ENCODE data around the gene SERP2. TPM values are rescaled to one million over a fixed set of nuclear protein-coding genes. Genes with fewer than 3 reads are reported as not detected.

Gene SERP2
- total and polyA plus RNA-seq, 9 of the 15 experiments (the other 6 are each of a cell fraction or from before 2014, with no cell fraction given), result 0.13 TPM; not detected in 8

GRCh38 chr13:44401577-44401976, 28.0 kb downstream of the SERP2 start:
- POLR2A ChIA-PET, result interaction anchor here (1.3 kb wide), 1 partner anchor 11 kb away, joined by 3 read pairs; no protein-coding TSS in a partner anchor

More at GRCh38 chr13:44401577-44401976, 28.0 kb downstream of the SERP2 start:
- no peak for FAIRE-seq
- no peaks in the 10 kb centered on the region for H3K9me1 ChIP-seq (ENCODE audit: control insufficient read depth, insufficient read depth, low read length)
- CTCF ChIA-PET (ENCODE audit: low intra/inter-chr PET ratio), result no interaction called here
- no peak overlapping the region for H2AFZ ChIP-seq (ENCODE audit: low read depth, low read length)
- no peaks in the 10 kb centered on the region; a peak in 1 of 5 replicates for H3K27me3 ChIP-seq (ENCODE audit: control insufficient read depth in 2 of 2, insufficient read depth in 2 of 2, low read length in 2 of 2)
- TF ChIP-seq ZC3H11A (IDR thresholded peaks at IDR 0.05; ENCODE audit: low read depth, low read length), result no peak
- no peak for TF ChIP-seq XRCC5 (IDR thresholded peaks at IDR 0.05; ENCODE audit: low read depth, low read length)
- no peak for TF ChIP-seq JUND (IDR thresholded peaks at IDR 0.05; ENCODE audit: borderline replicate concordance, low read depth, low read length)
- no peak for TF ChIP-seq JUND (tag; IDR thresholded peaks at IDR 0.05; ENCODE audit: borderline replicate concordance, low read depth, low read length)
- no peak for TF ChIP-seq MCM7 (IDR thresholded peaks at IDR 0.05)
- no peak for TF ChIP-seq ZNF354B (CRISPR knock-in tag; IDR thresholded peaks at IDR 0.05)
- no peak for TF ChIP-seq RFX5 (IDR thresholded peaks at IDR 0.05; ENCODE audit: low read depth, low read length)
- no peak for TF ChIP-seq MECOM (CRISPR knock-in tag; IDR thresholded peaks at IDR 0.05)
- TF ChIP-seq ZNF609 (CRISPR knock-in tag; IDR thresholded peaks at IDR 0.05; ENCODE audit: borderline replicate concordance), result no peak
- TF ChIP-seq ZBTB8A (IDR thresholded peaks at IDR 0.05; ENCODE audit: partially characterized antibody), result no peak
- TF ChIP-seq, protein P1, sequence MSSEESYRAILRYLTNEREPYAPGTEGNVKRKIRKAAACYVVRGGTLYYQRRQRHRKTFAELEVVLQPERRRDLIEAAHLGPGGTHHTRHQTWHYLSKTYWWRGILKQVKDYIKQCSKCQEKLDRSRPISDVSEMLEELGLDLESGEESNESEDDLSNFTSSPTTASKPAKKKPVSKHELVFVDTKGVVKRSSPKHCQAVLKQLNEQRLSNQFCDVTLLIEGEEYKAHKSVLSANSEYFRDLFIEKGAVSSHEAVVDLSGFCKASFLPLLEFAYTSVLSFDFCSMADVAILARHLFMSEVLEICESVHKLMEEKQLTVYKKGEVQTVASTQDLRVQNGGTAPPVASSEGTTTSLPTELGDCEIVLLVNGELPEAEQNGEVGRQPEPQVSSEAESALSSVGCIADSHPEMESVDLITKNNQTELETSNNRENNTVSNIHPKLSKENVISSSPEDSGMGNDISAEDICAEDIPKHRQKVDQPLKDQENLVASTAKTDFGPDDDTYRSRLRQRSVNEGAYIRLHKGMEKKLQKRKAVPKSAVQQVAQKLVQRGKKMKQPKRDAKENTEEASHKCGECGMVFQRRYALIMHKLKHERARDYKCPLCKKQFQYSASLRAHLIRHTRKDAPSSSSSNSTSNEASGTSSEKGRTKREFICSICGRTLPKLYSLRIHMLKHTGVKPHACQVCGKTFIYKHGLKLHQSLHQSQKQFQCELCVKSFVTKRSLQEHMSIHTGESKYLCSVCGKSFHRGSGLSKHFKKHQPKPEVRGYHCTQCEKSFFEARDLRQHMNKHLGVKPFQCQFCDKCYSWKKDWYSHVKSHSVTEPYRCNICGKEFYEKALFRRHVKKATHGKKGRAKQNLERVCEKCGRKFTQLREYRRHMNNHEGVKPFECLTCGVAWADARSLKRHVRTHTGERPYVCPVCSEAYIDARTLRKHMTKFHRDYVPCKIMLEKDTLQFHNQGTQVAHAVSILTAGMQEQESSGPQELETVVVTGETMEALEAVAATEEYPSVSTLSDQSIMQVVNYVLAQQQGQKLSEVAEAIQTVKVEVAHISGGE (CRISPR knock-in tag; IDR thresholded peaks at IDR 0.05), result no peak
- TF ChIP-seq ILK (tag; IDR thresholded peaks at IDR 0.05; ENCODE audit: borderline replicate concordance, low read depth), result no peak
- TF ChIP-seq LARP7 (IDR thresholded peaks at IDR 0.05), result no peak
- TF ChIP-seq ETV6 (IDR thresholded peaks at IDR 0.05; ENCODE audit: borderline replicate concordance in 1 of 2, low read depth in 2 of 2, low read length in 1 of 2), result no peak
- TF ChIP-seq ETV6 (CRISPR knock-in tag; IDR thresholded peaks at IDR 0.05; ENCODE audit: borderline replicate concordance), result no peak
- no peak for TF ChIP-seq SPI1 (IDR thresholded peaks at IDR 0.05; ENCODE audit: borderline replicate concordance, low read depth, low read length)
- H3K4me3 ChIP-seq, result no peak overlapping the region
- no peaks in the 10 kb centered on the region for H4K20me1 ChIP-seq (replicated peaks; ENCODE audit: control insufficient read depth, insufficient read depth, low read length)
- BruUV-seq (replicated peaks), result no TSS peak
- H3K79me2 ChIP-seq (ENCODE audit: control insufficient read depth, insufficient read depth, low read length), result no peaks in the 10 kb centered on the region
- intact Hi-C loops (cut with micrococcal nuclease) (no loop called here), in situ Hi-C loops (cut with MboI) (no loop called here)
- WGBS (ENCODE audit: insufficient coverage, low coverage, missing lambda C conversion rate), result 50% methylated on average over 2 of the region's 2 CpGs
- H3K27ac ChIP-seq (ENCODE audit: extremely low read depth, low read depth, low read length), result no peak overlapping the region
- H3K4me1 ChIP-seq (replicated peaks in 1 of 2; ENCODE audit: control insufficient read depth in 2 of 2, insufficient read depth in 2 of 2, low read length in 2 of 2), result peaks cover 17 to 25% of the 10 kb centered on the region in 2 experiments
- H3K9ac ChIP-seq (ENCODE audit: insufficient read depth in 1 of 2, low read depth in 2 of 2, low read length in 2 of 2), result no peak overlapping the region
- H3K36me3 ChIP-seq (ENCODE audit: control insufficient read depth, insufficient read depth, low read length), result no peaks in the 10 kb centered on the region
- no peak for DNase-seq (ENCODE audit: extremely low read depth in 1 of 4, low spot score in 3 of 4)
- no peak for ATAC-seq
- no peaks in the 10 kb centered on the region for H3K9me3 ChIP-seq (replicated peaks; ENCODE audit: control insufficient read depth, insufficient read depth, low read depth, low read length)
- H3K4me2 ChIP-seq (ENCODE audit: insufficient read depth, low read length), result no peak overlapping the region

Measured in K562 (cell line).